GM12892 (cell line): ENCODE measurements around the gene RIPPLY3.
"Not testable (repeated sequence)": the region's sequence is repeated elsewhere in the genome, so short reads cannot be mapped to it uniquely, and the experiment has no call there.

Experiments used
- DNase-seq: peaks from one replicate; pipeline ENCODE4 v3.0.0; 2011; ENCODE audit not compliant: insufficient read length
- FAIRE-seq: peaks from 2 replicates; lab custom pipeline; 2011; peaks lifted over from hg19 to GRCh38; lab: Jason Lieb, UNC
- POLR2A ChIP-seq: IDR thresholded peaks from 2 replicates; pipeline ENCODE4 v1.6.1; 2011; ENCODE audit warnings: low read depth, low read length, control low read depth
- POLR2AphosphoS5 ChIP-seq: IDR thresholded peaks from 2 replicates; pipeline ENCODE4 v1.6.1; 2011; ENCODE audit warnings: low read depth, low read length, control low read depth
- TAF1 ChIP-seq: IDR thresholded peaks from 2 replicates; pipeline ENCODE4 v1.6.1; 2011; ENCODE audit warnings: low read depth, mild to moderate bottlenecking, control low read depth, low read length, borderline replicate concordance

The RIPPLY3 gene

GRCh38 chr21:37039411-37040075 is 33.0 kb downstream of the RIPPLY3 start:
- TF ChIP-seq TAF1 (no peak), POLR2AphosphoS5 (no peak), POLR2A (no peak)
- DNase-seq (no peak), FAIRE-seq (no peak)

GRCh38 chr21:37040212-37040611 is 33.7 kb downstream of the RIPPLY3 start:
- DNase-seq = no peak
- no peak for FAIRE-seq
- TF ChIP-seq POLR2A (no peak), TAF1 (no peak), POLR2AphosphoS5 (no peak)

- no peak for TF ChIP-seq POLR2AphosphoS5
- TF ChIP-seq TAF1 = no peak
- no peak for TF ChIP-seq POLR2A
- DNase-seq (no peak), FAIRE-seq (no peak)
Measured at GRCh38 chr21:37041706-37042271, 35.3 kb downstream of the RIPPLY3 start.

GRCh38 chr21:37043818-37044217 is 37.3 kb downstream of the RIPPLY3 start:
- no peak for TF ChIP-seq POLR2AphosphoS5
- no peak for TF ChIP-seq POLR2A
- TF ChIP-seq TAF1 = no peak
- DNase-seq = no peak
- FAIRE-seq = no peak

GRCh38 chr21:37044643-37045042 is 38.1 kb downstream of the RIPPLY3 start:
- TF ChIP-seq POLR2AphosphoS5 = no peak
- TF ChIP-seq TAF1 = no peak
- TF ChIP-seq POLR2A = no peak
- FAIRE-seq = no peak
- DNase-seq = no peak

GRCh38 chr21:37045149-37045548 is 38.6 kb downstream of the RIPPLY3 start:
- DNase-seq (no peak), FAIRE-seq (no peak)
- TF ChIP-seq TAF1 (no peak), POLR2AphosphoS5 (no peak), POLR2A (no peak)

GRCh38 chr21:37045556-37045955 is 39.1 kb downstream of the RIPPLY3 start:
- no peak for FAIRE-seq
- TF ChIP-seq POLR2A (no peak), POLR2AphosphoS5 (no peak), TAF1 (no peak)
- no peak for DNase-seq

GRCh38 chr21:37047079-37047478 is 40.6 kb downstream of the RIPPLY3 start:
- TF ChIP-seq POLR2A (no peak), POLR2AphosphoS5 (no peak), TAF1 (no peak)
- DNase-seq = no peak
- no peak for FAIRE-seq

- DNase-seq, FAIRE-seq: not testable (repeated sequence)
Measured at GRCh38 chr21:37049741-37050140, 43.2 kb downstream of the RIPPLY3 start.

GRCh38 chr21:37055271-37055855 is 48.9 kb downstream of the RIPPLY3 start:
- DNase-seq = no peak
- TF ChIP-seq TAF1 (no peak), POLR2AphosphoS5 (no peak), POLR2A (no peak)
- FAIRE-seq = no peak

GRCh38 chr21:37057614-37058013 is 51.1 kb downstream of the RIPPLY3 start:
- DNase-seq = no peak
- no peak for TF ChIP-seq POLR2AphosphoS5
- TF ChIP-seq TAF1 = no peak
- no peak for TF ChIP-seq POLR2A
- no peak for FAIRE-seq

GRCh38 chr21:37058261-37058660 is 51.8 kb downstream of the RIPPLY3 start:
- DNase-seq (no peak), FAIRE-seq (no peak)
- TF ChIP-seq POLR2A = no peak
- no peak for TF ChIP-seq POLR2AphosphoS5
- no peak for TF ChIP-seq TAF1
